GM12865 (cell line): ENCODE measurements around the gene FXYD4.
A peak's percentile ranks its signal among the peaks of the same experiment; 100 is the strongest.

ENCODE experiments used
- DNase-seq: peaks from one replicate; pipeline ENCODE4 v3.0.0; 2010; ENCODE audit warnings: low read depth
- H3K4me3 ChIP-seq: 2 replicates; pipeline ENCODE4 v1.5.1; 2011; ENCODE audit warnings: mild to moderate bottlenecking, low read depth, low read length, control low read depth
- TF ChIP-seq, protein P1 (sequence below): IDR thresholded peaks from 2 replicates; pipeline ENCODE4 v1.5.1; 2011; ENCODE audit warnings: low read length, control low read depth, low read depth, inconsistent platforms; ENCODE audit not compliant: insufficient read depth; ENCODE audit errors: missing control alignments

FXYD4 gene

DNA sequence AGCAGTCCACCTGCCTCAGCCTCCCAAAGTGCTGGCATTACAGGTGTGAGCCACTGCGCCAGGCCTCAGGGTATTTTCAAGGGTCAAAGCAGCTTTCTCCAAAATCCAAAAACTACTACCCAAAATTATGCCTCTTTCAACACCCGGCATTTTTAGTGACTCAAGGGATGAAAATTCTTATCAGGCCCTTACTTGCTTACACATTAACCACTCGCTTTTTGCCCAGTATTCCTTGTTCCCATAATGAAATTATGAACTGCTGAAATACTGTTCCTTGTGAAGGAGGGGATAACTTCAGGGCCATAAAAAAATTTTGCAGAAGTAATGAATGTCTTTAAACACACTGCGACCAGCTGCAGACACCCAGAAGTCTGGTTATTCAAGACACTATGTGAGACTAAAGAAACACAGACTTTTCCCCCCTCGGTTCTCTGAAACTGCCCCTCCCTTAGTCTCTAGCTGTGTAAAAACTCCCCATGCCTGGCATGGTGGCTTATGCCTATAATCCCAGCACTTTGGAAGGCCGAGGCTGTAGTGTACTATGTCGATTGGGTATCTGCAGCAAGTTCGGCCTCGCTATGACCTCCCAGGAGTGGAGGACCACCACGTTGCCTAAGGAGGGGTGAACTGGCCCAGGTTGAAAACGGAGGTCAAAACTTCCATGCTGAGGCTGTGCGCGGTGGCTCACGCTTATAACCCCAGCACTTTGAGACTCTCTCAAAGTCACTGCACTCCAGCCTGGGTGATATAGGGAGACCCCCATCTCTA is 12.0 kb downstream of the FXYD4 start:
- no peak for DNase-seq
- TF ChIP-seq, protein P1, sequence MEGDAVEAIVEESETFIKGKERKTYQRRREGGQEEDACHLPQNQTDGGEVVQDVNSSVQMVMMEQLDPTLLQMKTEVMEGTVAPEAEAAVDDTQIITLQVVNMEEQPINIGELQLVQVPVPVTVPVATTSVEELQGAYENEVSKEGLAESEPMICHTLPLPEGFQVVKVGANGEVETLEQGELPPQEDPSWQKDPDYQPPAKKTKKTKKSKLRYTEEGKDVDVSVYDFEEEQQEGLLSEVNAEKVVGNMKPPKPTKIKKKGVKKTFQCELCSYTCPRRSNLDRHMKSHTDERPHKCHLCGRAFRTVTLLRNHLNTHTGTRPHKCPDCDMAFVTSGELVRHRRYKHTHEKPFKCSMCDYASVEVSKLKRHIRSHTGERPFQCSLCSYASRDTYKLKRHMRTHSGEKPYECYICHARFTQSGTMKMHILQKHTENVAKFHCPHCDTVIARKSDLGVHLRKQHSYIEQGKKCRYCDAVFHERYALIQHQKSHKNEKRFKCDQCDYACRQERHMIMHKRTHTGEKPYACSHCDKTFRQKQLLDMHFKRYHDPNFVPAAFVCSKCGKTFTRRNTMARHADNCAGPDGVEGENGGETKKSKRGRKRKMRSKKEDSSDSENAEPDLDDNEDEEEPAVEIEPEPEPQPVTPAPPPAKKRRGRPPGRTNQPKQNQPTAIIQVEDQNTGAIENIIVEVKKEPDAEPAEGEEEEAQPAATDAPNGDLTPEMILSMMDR = no peak
- no peak overlapping the region for H3K4me3 ChIP-seq

DNA sequence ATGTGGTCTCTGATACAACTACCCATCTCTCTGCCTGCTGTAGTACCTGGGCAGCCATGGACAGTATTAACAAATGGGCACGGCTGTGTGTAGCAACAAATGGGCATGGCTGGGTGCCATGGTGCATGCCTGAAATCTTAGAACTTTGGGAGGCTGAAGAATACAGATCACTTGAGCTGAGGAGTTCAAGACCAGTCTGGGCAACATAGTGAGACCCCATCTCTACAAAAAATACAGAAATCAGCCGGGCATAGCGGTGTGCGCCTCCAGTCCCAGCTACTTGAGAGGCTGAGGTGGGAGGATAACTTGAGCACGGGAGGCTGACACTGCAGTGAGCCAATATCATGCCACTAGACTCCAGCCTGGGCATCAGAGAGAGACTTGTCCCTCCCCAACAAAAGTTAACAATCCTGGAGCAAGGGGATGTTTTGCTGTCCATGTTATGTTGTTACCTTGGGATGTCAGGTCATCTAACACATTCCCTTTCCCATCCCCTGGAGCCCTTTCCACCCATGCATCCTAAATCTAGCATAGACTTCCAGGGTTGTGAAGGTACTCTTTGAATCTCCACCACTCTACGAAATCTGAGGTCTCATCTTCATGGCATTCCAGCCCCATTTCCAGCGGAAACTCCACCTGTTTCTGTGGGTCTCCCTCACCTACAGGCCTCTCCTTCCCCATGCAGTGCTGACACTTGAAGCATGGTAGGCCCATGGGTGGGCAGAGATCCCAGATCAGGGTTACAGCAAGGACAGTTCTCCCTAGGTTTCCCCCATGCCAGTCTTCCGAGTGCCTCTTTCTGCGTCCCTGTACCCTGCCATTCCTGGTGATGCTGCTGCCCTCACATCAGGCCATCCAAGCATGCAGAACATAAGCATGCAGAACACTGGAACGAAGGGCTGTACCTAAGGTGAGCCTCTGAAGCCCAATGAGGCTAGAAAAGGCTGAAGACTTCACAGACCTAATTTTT is 13.1 kb downstream of the FXYD4 start:
- no peak overlapping the region for H3K4me3 ChIP-seq
- TF ChIP-seq, protein P1 = no peak
- peak; percentile 39 for DNase-seq

DNA sequence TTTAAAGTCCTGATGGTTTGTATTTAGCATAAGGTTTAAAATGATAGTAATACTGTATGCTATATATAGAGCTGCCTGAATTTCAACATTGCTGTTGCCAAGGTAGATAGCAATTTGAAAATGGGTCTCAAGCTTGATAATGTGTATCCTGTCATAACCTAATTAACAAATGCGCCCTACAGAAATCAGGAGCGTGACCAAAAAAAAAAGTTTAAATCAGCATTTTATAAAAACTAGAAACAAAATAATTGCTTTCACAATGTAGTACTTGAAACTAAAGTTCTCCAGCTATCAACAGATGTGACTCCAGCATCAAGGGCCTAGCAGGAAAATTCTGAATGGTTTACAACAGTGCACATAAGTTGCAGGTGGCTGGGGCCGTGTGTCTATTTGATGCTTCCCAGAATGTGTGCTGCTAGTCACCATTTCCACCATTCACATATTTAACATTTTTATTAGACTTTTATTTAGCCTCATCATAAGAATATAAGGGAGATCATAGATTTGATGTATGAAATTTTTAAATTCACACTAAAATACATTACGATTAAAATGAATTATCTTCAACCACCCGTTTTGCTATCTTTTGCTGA is 14.1 kb downstream of the FXYD4 start:
- no peak for DNase-seq
- no peak overlapping the region for H3K4me3 ChIP-seq
- TF ChIP-seq, protein P1 = no peak

DNA sequence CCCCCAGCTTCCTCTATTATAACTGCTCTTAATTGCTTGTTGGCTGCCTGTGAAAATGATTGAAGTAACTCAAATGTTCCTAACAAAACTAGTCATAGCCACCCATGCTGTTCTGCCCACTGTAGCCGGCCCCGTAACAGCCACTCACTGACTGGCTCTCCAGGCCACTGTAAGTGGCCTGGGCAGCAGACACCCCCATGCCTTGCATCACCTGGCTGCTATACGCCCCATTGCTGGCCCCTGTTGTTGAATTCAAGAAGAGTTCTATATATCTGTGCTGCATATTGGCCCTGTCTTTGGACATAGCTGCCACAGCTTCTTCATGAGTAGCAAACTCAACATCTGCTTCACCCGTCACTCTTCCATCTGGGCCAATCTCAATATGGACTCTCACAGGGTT is 15.1 kb downstream of the FXYD4 start:
- TF ChIP-seq, protein P1 = no peak
- H3K4me3 ChIP-seq = no peak overlapping the region
- no peak for DNase-seq

DNA sequence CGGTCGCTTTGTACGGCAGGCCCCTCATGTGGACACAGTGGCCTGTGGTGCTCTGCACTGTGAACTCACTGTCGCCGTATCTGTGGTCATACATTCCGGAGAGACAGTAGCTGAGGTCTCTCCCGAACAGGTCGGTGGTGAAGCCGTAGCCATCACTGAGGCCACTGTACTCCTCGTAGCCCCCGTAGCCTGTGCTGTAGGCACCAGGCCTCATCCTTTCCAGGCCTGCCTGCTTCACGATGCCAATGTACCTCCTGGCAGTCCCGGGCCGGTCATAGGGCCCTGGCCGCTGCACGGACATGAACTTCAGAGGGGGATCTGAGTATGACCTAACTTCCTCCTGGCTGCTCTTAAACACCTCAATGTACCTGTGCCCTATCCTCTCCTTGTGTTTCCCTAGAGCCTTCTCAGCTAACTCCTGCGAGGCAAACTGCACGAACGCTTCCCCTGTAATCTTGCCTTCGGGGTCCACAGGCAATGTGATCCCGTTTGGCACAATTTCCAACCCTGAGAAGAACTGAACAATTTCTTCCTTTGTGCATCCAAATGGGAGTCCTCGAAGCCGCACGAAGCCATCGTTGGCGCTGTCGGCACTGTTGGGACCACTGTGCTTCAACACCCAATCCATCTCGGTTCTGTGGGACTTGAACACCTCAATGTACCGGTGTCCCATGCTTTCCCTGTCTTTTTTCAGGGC is 15.7 kb downstream of the FXYD4 start:
- no peak overlapping the region for H3K4me3 ChIP-seq
- TF ChIP-seq, protein P1 = no peak
- DNase-seq = no peak

DNA sequence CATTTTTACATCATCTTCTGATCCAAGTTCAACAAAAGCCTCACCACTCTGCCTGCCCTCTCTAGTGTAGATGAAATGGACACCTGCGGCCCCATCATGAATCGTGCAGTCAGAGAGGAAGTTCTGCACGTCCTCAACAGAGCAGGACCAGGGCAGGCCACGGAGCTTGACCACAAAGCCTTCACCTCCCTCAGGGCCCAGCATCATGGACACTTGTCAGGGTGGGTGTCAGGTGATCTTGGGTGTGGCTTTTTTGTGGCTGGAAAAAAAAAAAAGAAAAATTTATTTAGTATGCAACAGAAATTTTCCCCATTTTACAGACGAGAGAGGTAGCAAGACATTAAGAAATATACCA is 16.2 kb downstream of the FXYD4 start:
- TF ChIP-seq, protein P1 = no peak
- no peak overlapping the region for H3K4me3 ChIP-seq
- no peak for DNase-seq
